ENCODE data around the gene KCNK5. TPM values are rescaled to one million over a fixed set of nuclear protein-coding genes. Genes with fewer than 3 reads are reported as not detected.

Gene KCNK5
- total RNA-seq, 6 donors from 2014 or later: 8.9 to 34.6 (median 17.3) TPM

DNA sequence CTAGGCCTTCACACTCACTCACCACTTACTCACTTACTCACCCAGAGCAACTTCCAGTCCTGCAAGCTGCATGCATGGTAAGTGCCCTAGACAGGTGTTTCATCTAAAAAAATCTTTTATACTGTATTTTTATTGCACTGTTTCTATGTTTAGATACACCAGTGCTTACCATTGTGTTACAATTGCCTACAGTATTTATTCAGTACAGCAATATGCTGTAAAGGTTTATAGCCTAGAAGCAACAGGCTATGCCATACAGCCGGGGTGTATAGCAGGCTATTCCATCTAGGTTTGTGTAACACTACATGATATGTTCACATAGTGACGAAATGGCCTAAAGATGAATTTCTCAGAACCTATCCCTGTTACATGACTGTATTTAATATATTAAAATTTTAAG, 37.1 kb upstream of the KCNK5 start:
- Histone ChIP-seq H3K27me3 (no peaks in the 10 kb centered on the region), H3K4me1 (no peaks in the 10 kb centered on the region), H3K27ac (no peak overlapping the region), H3K4me3 (no peak overlapping the region), H3K9me3 (no peaks in the 10 kb centered on the region), H3K36me3 (no peaks in the 10 kb centered on the region)
- TF ChIP-seq, protein P1, sequence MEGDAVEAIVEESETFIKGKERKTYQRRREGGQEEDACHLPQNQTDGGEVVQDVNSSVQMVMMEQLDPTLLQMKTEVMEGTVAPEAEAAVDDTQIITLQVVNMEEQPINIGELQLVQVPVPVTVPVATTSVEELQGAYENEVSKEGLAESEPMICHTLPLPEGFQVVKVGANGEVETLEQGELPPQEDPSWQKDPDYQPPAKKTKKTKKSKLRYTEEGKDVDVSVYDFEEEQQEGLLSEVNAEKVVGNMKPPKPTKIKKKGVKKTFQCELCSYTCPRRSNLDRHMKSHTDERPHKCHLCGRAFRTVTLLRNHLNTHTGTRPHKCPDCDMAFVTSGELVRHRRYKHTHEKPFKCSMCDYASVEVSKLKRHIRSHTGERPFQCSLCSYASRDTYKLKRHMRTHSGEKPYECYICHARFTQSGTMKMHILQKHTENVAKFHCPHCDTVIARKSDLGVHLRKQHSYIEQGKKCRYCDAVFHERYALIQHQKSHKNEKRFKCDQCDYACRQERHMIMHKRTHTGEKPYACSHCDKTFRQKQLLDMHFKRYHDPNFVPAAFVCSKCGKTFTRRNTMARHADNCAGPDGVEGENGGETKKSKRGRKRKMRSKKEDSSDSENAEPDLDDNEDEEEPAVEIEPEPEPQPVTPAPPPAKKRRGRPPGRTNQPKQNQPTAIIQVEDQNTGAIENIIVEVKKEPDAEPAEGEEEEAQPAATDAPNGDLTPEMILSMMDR (IDR thresholded peaks at IDR 0.05): no peak
- TF ChIP-seq EP300 (IDR thresholded peaks at IDR 0.05) (no peak), POLR2AphosphoS5 (IDR thresholded peaks at IDR 0.05) (no peak), POLR2A (IDR thresholded peaks at IDR 0.05) (no peak)
- ATAC-seq (ENCODE audit: low FRiP score in 2 of 2) (no peak), DNase-seq (no peak)
- 82 to 92% methylated on average over 2 of the region's 2 CpGs for WGBS, 2 donors

DNA sequence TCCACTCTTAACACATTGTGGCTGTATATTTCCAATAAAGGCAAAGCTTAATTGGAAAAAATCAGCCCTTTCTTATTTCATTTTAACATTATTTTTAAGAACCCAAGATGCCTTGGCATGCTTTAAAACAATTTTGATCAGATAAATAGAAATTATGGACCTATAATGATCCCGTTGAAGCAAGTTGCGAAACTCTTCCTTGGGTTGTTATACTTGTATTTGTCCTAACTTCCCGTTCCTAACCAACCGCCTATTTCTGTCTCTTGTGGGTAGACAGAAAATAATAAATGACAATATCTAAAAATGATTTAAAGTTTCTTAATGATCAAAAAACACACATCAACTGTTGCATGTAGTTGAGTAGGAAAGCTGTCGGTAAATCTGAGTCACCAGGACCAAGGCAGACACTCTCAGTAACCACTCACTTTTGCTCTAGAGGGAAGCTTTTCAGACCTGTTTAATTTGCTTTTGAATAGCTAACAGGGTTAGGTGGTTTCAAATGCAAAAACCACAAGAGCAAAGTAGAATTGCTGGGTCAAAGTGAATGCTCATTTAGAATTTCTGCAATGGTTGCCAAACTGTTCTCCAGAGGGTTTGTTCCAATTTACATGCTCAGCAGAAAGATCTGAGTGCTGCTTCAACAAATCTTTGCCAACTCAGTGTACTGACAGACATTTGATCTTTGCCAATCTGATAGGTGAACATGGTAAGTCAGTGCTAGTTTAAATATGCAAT, 34.2 kb upstream of the KCNK5 start:
- Histone ChIP-seq H3K4me1 (no peaks in the 10 kb centered on the region), H3K27me3 (no peaks in the 10 kb centered on the region), H3K27ac (peak overlapping the region in 2 of 4 donors; percentile 15 to 24), H3K4me3 (no peak overlapping the region), H3K36me3 (no peaks in the 10 kb centered on the region), H3K9me3 (no peaks in the 10 kb centered on the region)
- DNase-seq (no peak), ATAC-seq (ENCODE audit: low FRiP score in 2 of 2) (peak in 1 of 2 donors; percentile 47)
- TF ChIP-seq POLR2AphosphoS5 (IDR thresholded peaks at IDR 0.05) (no peak), EP300 (IDR thresholded peaks at IDR 0.05) (no peak), POLR2A (IDR thresholded peaks at IDR 0.05) (no peak)
- TF ChIP-seq, protein P1 (IDR thresholded peaks at IDR 0.05): no peak
- WGBS, 2 donors: 16 to 25% methylated on average over 5 of the region's 5 CpGs

DNA sequence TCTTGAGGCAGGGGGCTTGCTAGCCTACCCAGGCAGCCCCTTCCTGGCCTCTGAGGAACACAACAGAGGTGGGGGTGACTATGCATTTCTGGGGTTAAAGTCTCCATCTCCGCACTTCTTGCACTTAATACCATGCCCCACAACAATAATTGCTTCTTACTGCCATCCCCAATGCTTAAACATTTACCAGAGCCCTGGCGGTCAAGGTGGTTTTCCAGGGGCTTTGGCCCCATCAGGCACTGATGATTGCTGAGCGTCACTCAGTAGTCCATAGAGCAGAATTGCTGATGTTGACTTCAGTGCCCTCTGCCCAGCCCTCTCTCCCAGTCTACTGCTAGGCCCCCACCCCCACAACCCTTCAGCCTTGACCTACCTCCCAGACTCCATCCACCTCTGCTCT, 32.5 kb upstream of the KCNK5 start:
- ATAC-seq (ENCODE audit: low FRiP score in 2 of 2) (no peak), DNase-seq (no peak)
- Histone ChIP-seq H3K4me3 (no peak overlapping the region), H3K4me1 (no peaks in the 10 kb centered on the region), H3K27me3 (no peaks in the 10 kb centered on the region), H3K36me3 (no peaks in the 10 kb centered on the region), H3K9me3 (no peaks in the 10 kb centered on the region), H3K27ac (no peak overlapping the region)
- WGBS, 2 donors: 84 to 100% methylated on average over 3 of the region's 3 CpGs
- TF ChIP-seq POLR2A (IDR thresholded peaks at IDR 0.05): no peak
- TF ChIP-seq EP300 (IDR thresholded peaks at IDR 0.05): no peak
- TF ChIP-seq POLR2AphosphoS5 (IDR thresholded peaks at IDR 0.05): no peak
- TF ChIP-seq, protein P1 (IDR thresholded peaks at IDR 0.05): no peak

DNA sequence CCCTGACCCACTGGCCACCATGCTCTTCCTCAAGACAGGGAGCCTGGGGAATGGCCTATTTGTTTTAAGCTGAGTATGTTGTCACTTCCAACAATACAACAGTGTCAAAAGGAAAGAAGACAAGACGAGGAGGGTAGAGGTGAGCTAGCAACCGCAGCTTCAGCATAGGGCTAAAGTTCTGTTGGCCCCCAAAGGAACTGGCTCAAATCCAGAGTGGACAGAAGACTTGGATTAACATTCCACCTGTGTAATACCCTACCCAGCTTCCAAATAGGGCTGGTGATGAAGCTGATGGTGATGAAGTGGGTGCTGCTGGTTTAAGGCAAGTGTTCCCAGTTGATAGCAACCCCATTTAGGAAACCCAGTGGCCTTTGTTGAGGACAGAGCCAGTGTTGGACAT, 31.7 kb upstream of the KCNK5 start:
- 81 to 100% methylated on average over 2 of the region's 2 CpGs for WGBS, 2 donors

More for the DNA sequence above, 31.7 kb upstream of the KCNK5 start:
- no peak for TF ChIP-seq POLR2AphosphoS5 (IDR thresholded peaks at IDR 0.05)
- TF ChIP-seq, protein P1 (IDR thresholded peaks at IDR 0.05): no peak
- Histone ChIP-seq H3K4me3 (no peak overlapping the region), H3K27ac (no peak overlapping the region), H3K27me3 (no peaks in the 10 kb centered on the region), H3K9me3 (no peaks in the 10 kb centered on the region), H3K36me3 (no peaks in the 10 kb centered on the region), H3K4me1 (no peaks in the 10 kb centered on the region)
- ATAC-seq (ENCODE audit: low FRiP score in 2 of 2) (no peak), DNase-seq (no peak)

Measured in upper lobe of left lung (tissue), 6 donors.